Measurements from ENCODE around the gene CHRNB4.
"Not testable (repeated sequence)": the region's sequence is repeated elsewhere in the genome, so short reads cannot be mapped to it uniquely, and the experiment has no call there.

GRCh38 chr15:78609551-78609950 lies 31.5 kb downstream of the CHRNB4 start:
- TF ChIP-seq CTCF (IDR thresholded peaks at IDR 0.05; ENCODE audit: low read depth, low read length, poor library complexity, severe bottlenecking); EZH2phosphoT487 (IDR thresholded peaks at IDR 0.05; ENCODE audit: borderline replicate concordance, low read length): not testable (repeated sequence)
